RWPE2 (cell line): ENCODE data around the gene GLP1R.

Experiments used
- ATAC-seq: fragments of 200-7000 bp; cut with Tn5 transposase; 3 replicates; pipeline ENCODE4 v1.9.1; 2021; ENCODE audit warnings: low read depth
- DNase-seq: peaks from one replicate; pipeline ENCODE4 v3.0.0-alpha.2; 2020; ENCODE audit warnings: low spot score
- H3K27ac ChIP-seq: fragments of 450-650 bp; 2 replicates; pipeline ENCODE4 v1.5.1; 2017; ENCODE audit warnings: mild to moderate bottlenecking; ENCODE audit not compliant: poor library complexity, severe bottlenecking
- H3K27me3 ChIP-seq: fragments of 250-450 bp; sonication (Bioruptor Pico); 2 replicates; pipeline ENCODE4 v1.5.1; 2021; ENCODE audit warnings: mild to moderate bottlenecking, moderate library complexity; ENCODE audit not compliant: insufficient read depth, poor library complexity, severe bottlenecking
- H3K36me3 ChIP-seq: fragments of 250-450 bp; sonication (Bioruptor Pico); 2 replicates; pipeline ENCODE4 v1.5.1; 2020; ENCODE audit warnings: low read depth, mild to moderate bottlenecking, moderate library complexity
- H3K4me1 ChIP-seq: fragments of 250-450 bp; sonication (Bioruptor Pico); 2 replicates; pipeline ENCODE4 v1.5.1; 2021; ENCODE audit warnings: mild to moderate bottlenecking, moderate library complexity; ENCODE audit not compliant: insufficient read depth, poor library complexity, severe bottlenecking
- H3K4me3 ChIP-seq: fragments of 250-450 bp; sonication (Bioruptor Pico); 2 replicates; pipeline ENCODE4 v1.5.1; 2021; ENCODE audit warnings: mild to moderate bottlenecking, moderate library complexity; ENCODE audit not compliant: severe bottlenecking
- H3K9me3 ChIP-seq: fragments of 250-450 bp; sonication (Bioruptor Pico); 2 replicates; pipeline ENCODE4 v1.5.1; 2021; ENCODE audit warnings: mild to moderate bottlenecking, moderate library complexity; ENCODE audit not compliant: severe bottlenecking
- TF ChIP-seq, protein P1 (sequence below): fragments of 450-650 bp; IDR thresholded peaks from one replicate; pipeline ENCODE4 v1.5.1; 2017; ENCODE audit warnings: mild to moderate bottlenecking, moderate library complexity; ENCODE audit not compliant: poor library complexity, severe bottlenecking

The GLP1R gene

DNA sequence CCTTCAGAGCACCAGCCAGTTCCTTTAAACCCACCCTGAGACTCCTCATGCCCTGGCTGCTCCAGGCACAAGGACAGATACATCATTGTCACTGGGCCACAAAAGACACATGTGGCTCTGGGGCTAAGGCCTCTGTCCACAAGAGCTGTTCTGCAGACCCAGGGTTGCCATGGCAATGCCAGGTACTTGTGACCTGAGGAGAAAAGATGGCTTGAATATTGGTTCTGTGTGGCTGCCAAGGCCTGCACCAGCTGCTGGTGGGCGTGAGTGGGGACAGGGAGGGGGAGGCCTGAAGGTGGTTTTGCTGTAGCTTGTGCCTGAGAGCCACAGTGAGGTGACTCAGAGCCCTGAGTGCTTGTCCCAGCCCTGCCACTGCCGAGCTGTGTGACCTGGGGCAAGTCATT is 34.7 kb downstream of the GLP1R start:
- DNase-seq (no peak), ATAC-seq (no peak)
- no peaks in the 10 kb centered on the region for H3K9me3 ChIP-seq
- TF ChIP-seq, protein P1, sequence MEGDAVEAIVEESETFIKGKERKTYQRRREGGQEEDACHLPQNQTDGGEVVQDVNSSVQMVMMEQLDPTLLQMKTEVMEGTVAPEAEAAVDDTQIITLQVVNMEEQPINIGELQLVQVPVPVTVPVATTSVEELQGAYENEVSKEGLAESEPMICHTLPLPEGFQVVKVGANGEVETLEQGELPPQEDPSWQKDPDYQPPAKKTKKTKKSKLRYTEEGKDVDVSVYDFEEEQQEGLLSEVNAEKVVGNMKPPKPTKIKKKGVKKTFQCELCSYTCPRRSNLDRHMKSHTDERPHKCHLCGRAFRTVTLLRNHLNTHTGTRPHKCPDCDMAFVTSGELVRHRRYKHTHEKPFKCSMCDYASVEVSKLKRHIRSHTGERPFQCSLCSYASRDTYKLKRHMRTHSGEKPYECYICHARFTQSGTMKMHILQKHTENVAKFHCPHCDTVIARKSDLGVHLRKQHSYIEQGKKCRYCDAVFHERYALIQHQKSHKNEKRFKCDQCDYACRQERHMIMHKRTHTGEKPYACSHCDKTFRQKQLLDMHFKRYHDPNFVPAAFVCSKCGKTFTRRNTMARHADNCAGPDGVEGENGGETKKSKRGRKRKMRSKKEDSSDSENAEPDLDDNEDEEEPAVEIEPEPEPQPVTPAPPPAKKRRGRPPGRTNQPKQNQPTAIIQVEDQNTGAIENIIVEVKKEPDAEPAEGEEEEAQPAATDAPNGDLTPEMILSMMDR: no peak
- no peak overlapping the region for H3K27ac ChIP-seq
- no peak overlapping the region for H3K4me3 ChIP-seq
- no peaks in the 10 kb centered on the region for H3K36me3 ChIP-seq
- H3K27me3 ChIP-seq: peaks cover 4% of the 10 kb centered on the region
- H3K4me1 ChIP-seq: no peaks in the 10 kb centered on the region

DNA sequence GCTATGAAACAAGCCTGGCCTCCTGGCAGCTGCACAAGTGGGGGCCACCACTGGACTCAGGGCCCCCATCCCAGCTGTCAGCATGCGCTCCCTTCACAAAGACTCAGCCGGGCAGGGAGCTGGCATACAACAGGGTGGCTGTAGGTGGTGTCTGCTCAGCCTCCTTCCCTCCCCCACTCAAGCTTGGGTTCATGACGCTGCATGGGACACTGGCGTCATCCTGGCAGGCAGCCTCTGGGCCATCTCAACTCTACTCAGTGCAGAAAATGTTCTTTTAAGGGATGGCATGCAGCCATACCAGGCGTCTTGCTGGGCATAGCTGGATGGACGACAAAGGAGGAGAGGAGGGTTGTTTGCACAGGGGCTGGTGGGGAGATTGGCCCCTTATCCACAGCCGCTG is 35.9 kb downstream of the GLP1R start:
- H3K27me3 ChIP-seq: peaks cover 14% of the 10 kb centered on the region
- no peaks in the 10 kb centered on the region for H3K36me3 ChIP-seq
- no peak overlapping the region for H3K27ac ChIP-seq
- DNase-seq (no peak), ATAC-seq (no peak)
- H3K9me3 ChIP-seq: no peaks in the 10 kb centered on the region
- H3K4me3 ChIP-seq: no peak overlapping the region
- no peaks in the 10 kb centered on the region for H3K4me1 ChIP-seq
- TF ChIP-seq, protein P1: no peak

DNA sequence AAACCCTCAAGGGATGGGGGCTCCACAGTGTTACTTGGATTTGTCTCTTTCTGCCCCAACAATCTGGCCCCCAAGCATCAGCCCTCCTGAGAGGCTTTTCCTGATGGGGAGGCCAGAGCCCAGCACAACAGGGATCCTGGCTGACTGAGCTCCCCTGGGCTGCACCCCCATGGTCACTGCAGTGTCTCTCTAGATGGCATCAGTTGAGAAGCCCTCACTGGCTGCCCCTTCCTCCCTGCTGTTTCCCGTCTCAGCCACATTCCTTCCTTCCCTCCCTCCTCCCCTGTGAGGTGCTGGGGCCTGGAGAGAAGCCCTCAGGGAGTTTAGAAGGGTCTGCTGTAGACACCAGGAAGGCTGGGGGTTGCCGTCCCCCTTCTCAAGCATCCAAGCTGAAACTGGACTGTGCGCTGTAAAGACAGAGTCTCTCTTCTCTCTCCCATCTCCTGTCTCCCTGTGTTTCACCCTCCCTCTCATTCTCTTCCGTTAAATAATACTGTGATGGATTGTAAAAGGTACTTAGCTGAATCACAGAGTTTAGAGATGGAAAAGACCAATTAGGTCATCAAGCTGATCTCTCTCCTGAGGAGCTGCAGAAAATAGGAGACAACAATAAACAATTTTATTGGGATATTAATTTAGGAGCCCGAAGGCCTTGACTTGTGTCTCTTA is 36.7 kb downstream of the GLP1R start:
- H3K27ac ChIP-seq: no peak overlapping the region
- ATAC-seq (no peak), DNase-seq (no peak)
- no peaks in the 10 kb centered on the region for H3K36me3 ChIP-seq
- H3K4me1 ChIP-seq: no peaks in the 10 kb centered on the region
- TF ChIP-seq, protein P1: no peak
- H3K4me3 ChIP-seq: no peak overlapping the region
- peaks cover 21% of the 10 kb centered on the region for H3K27me3 ChIP-seq
- no peaks in the 10 kb centered on the region for H3K9me3 ChIP-seq

DNA sequence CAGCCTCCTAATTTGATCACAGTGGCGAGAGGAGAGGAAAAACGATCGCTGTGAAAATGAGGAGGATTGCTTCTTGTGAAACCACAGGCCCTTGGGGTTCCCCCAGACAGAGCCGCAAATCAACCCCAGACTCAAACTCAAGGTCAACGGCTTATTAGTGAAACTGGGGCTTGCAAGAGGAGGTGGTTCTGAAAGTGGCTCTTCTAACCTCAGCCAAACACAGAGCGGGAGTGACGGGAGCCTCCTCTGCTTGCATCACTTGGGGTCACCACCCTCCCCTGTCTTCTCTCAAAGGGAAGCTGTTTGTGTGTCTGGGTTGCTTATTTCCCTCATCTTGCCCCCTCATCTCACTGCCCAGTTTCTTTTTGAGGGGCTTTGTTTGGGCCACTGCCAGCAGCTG is 37.7 kb downstream of the GLP1R start:
- Histone ChIP-seq H3K9me3 (no peaks in the 10 kb centered on the region), H3K36me3 (no peaks in the 10 kb centered on the region), H3K4me1 (no peaks in the 10 kb centered on the region), H3K27ac (no peak overlapping the region), H3K27me3 (peaks cover 30% of the 10 kb centered on the region), H3K4me3 (no peak overlapping the region)
- DNase-seq (no peak), ATAC-seq (no peak)
- TF ChIP-seq, protein P1: no peak

DNA sequence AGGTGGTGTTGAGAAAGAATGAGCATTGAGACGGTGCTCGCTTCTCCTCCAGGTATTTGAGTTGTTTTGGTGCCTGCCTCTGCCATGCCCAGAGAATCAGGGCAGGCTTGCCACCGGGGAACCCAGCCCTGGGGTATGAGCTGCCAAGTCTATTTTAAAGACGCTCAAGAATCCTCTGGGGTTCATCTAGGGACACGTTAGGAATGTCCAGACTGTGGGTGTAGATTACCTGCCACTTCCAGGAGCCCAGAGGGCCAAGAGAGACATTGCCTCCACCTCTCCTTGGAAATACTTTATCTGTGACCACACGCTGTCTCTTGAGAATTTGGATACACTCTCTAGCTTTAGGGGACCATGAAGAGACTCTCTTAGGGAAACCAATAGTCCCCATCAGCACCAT is 38.1 kb downstream of the GLP1R start:
- Histone ChIP-seq H3K4me3 (no peak overlapping the region), H3K9me3 (no peaks in the 10 kb centered on the region), H3K27me3 (peaks cover 35% of the 10 kb centered on the region), H3K27ac (no peak overlapping the region), H3K4me1 (no peaks in the 10 kb centered on the region), H3K36me3 (no peaks in the 10 kb centered on the region)
- TF ChIP-seq, protein P1: no peak
- no peak for DNase-seq
- no peak for ATAC-seq
